T-helper 2 cell treated with Interferon-gamma antibody and Interleukin-4, amounts not matched to agents 5 μg/mL and 100 μg/mL, for 36 hours (primary cell): ENCODE measurements around the gene SLC35F1.

Experiments used
- DNase-seq: peaks from one replicate; pipeline ENCODE4 v3.0.0; 2021; ENCODE audit warnings: low spot score
- H3K27ac Mint-ChIP-seq: one replicate; pipeline ENCODE4 v1.8.0; 2021; ENCODE audit warnings: mild to moderate bottlenecking, mixed read lengths
- H3K27me3 Mint-ChIP-seq: one replicate; pipeline ENCODE4 v1.8.0; 2021; ENCODE audit warnings: low read depth, mixed read lengths
- H3K36me3 Mint-ChIP-seq: one replicate; pipeline ENCODE4 v1.8.0; 2021; ENCODE audit warnings: low read depth, mixed read lengths
- H3K4me1 Mint-ChIP-seq: one replicate; pipeline ENCODE4 v1.8.0; 2021; ENCODE audit warnings: low read depth, mixed read lengths
- H3K4me3 Mint-ChIP-seq: one replicate; pipeline ENCODE4 v1.8.0; 2022; ENCODE audit warnings: mild to moderate bottlenecking, moderate library complexity, mixed read lengths
- H3K9me3 Mint-ChIP-seq: one replicate; pipeline ENCODE4 v1.8.0; 2021; ENCODE audit warnings: mixed read lengths

The SLC35F1 gene

DNA sequence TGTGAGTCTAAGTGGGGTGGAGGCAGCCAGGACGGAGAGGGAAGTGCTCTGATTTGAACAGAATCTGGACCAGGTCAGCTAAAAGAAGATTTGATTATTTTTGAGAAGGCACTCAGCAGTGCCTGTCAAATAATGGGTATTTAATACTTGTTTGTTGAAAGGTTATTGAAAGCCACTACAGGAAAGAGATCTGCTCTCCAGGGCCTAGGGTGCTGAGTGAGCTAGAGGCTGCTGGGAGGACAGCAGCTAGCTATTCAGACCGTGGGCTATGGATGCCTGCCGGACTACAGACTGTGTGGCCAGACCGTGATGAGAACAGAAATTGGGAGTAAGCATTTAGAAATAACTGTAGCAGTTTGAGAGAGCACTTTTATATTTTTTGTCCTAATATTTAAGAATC lies 8.8 kb downstream of the SLC35F1 start:
- no peaks in the 10 kb centered on the region for H3K9me3 Mint-ChIP-seq
- no peak overlapping the region for H3K27ac Mint-ChIP-seq
- peaks cover 6% of the 10 kb centered on the region for H3K27me3 Mint-ChIP-seq
- no peaks in the 10 kb centered on the region for H3K36me3 Mint-ChIP-seq
- no peak for DNase-seq
- H3K4me1 Mint-ChIP-seq, result no peaks in the 10 kb centered on the region
- no peak overlapping the region for H3K4me3 Mint-ChIP-seq

DNA sequence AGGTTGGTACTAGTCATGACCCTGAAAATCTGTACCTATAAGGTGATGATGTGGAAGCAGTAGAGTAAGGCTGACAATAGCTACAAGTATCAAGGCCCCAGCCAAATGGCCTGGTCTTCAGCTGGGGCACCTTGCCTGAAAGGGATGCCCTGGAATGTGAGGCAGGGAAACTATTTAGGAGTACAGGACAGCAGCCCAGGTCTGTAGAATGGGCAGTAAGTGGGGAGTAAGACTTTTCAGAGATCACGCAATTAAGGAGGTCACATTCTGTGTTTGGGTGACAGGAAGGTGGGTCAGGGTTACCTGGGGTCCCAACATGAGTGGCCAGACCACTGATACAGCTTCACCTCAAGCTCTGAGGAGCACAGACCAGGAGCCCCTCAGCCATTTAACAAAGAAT lies 9.4 kb downstream of the SLC35F1 start:
- Mint-ChIP-seq H3K27me3 (peaks cover 9% of the 10 kb centered on the region), H3K36me3 (no peaks in the 10 kb centered on the region), H3K9me3 (no peaks in the 10 kb centered on the region), H3K4me1 (no peaks in the 10 kb centered on the region), H3K27ac (no peak overlapping the region), H3K4me3 (no peak overlapping the region)
- no peak for DNase-seq

DNA sequence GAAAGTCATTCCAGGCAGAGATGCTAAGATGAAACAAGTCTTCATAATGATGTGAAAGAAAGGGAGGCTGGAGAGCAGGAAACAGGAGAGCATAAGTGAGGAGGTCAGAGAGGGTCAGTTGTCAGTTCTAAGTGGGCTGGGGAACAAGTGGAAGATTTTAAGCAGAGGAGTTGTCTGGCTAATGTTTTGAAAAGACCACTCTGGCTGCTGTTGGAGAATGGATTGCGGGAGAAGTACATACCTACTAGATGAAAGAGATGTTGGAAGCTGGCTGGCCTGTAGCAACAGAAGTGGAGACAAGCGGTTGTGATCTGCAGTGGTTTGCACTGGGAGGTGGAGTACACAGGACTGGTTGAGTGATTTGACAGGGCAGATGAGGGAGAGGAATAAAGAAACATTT lies 10.1 kb downstream of the SLC35F1 start:
- H3K27me3 Mint-ChIP-seq, result peaks cover 14% of the 10 kb centered on the region
- no peak for DNase-seq
- no peaks in the 10 kb centered on the region for H3K9me3 Mint-ChIP-seq
- H3K36me3 Mint-ChIP-seq, result no peaks in the 10 kb centered on the region
- no peaks in the 10 kb centered on the region for H3K4me1 Mint-ChIP-seq
- no peak overlapping the region for H3K27ac Mint-ChIP-seq
- no peak overlapping the region for H3K4me3 Mint-ChIP-seq

DNA sequence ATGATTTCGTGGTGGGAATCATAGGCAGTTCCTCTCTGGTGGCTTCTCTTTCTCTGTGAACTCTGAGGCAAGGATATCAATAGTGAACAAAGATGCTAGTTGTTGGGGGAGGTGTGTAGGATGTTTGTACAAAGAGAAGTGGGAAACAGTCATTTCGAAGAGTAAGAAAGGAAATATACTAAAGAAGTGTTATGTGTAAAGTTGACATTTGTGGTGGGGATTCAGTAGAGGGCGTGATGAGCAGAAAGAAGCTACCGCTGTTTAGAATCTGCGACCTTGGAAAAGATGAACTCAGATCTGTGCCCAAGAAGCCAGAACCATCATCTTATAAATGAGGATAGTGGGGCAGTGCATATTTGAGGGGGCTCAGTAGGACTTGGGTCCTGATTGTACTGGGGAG lies 11.4 kb downstream of the SLC35F1 start:
- H3K4me3 Mint-ChIP-seq, result no peak overlapping the region
- no peaks in the 10 kb centered on the region for H3K36me3 Mint-ChIP-seq
- no peak overlapping the region for H3K27ac Mint-ChIP-seq
- no peaks in the 10 kb centered on the region for H3K9me3 Mint-ChIP-seq
- DNase-seq, result no peak
- peaks cover 14% of the 10 kb centered on the region for H3K27me3 Mint-ChIP-seq
- H3K4me1 Mint-ChIP-seq, result no peaks in the 10 kb centered on the region

DNA sequence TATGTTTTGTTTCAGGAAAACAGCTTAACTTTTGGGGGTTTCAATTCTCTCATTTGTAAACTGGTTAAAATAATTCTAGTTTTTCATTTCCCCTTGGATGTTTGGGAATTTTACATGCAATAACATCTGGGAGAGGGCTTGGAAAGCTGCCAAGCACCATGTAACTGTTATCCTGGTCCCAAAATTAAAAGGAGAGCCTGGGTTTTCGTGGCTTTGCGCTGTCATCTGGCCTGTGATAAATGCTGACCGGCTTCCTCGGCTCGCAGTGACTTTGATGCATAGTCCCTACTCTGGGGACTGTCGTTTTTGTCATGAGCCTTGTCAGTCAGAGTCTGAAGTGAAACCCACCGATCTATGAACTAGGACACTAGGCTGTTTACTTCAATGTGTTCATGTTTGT lies 12.2 kb downstream of the SLC35F1 start:
- Mint-ChIP-seq H3K27me3 (peaks cover 14% of the 10 kb centered on the region), H3K4me1 (no peaks in the 10 kb centered on the region), H3K4me3 (no peak overlapping the region), H3K9me3 (no peaks in the 10 kb centered on the region), H3K27ac (no peak overlapping the region), H3K36me3 (no peaks in the 10 kb centered on the region)
- no peak for DNase-seq

DNA sequence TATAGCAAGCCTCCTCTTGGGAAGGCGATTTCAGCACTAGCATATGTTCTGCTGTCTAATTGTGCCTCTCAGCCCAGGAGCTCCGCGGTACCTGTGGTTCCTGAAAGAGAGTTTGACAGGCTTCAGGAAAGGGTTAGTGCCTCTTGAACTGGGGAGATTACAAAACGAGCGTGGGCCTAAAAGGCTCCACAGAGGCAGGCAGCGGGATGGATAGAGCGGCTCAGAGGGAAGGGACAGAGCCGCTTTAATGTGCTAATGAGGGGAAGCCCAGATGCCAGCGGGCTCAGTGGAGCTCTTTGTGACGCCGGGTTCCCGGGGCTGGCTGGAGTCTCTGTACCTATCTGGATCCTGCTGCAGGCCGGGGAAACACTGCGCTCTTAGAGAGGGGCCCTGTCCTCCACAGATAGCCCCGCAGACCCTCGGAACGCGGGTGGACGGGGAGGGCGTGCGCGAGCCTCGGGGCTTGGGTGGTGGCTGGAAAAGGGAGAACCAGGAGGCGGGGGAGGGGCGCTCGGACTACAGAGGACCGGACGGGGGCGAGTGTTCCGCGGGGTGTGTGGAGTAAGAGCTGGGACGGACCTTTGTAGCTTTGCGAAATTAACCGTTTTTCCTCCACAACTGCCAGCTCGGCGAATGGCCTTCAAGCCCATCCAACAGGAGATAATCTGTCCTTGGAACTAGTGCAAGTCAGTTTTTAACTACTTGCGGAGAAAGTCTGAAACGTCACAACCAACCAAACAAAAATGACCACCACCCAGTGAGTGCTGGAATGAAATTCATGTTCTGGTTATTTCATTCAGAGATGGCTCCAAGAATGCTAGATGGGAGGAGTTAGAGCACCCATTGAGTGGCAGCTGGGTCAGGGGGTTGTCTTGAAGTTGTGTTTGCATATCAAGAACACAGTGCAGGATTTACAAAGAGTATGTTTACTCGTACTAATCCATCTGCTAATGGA lies 13.0 kb downstream of the SLC35F1 start:
- Mint-ChIP-seq H3K27ac (no peak overlapping the region), H3K4me3 (no peak overlapping the region), H3K36me3 (no peaks in the 10 kb centered on the region), H3K4me1 (no peaks in the 10 kb centered on the region), H3K27me3 (peaks cover 14% of the 10 kb centered on the region), H3K9me3 (no peaks in the 10 kb centered on the region)
- DNase-seq, result no peak

DNA sequence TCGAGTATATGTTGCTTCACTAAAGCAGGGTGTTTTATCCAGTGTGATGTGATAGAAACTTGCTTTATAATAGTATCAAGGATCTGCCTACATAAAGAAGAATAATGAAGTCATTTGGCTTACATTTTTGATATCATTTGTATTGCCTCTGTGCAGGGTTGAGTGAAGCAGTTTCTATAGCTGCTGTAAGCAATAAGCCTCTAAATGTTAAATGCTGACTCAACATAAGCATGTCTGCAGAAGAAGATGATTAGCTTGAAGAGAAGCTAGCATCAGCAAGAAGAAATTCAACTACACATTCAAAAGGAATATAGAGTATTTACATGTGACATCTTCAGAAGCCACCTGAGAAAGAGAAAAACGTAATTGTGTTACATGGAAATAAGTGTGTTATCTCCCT lies 17.6 kb downstream of the SLC35F1 start:
- H3K9me3 Mint-ChIP-seq, result peaks cover 16% of the 10 kb centered on the region
- no peak overlapping the region for H3K27ac Mint-ChIP-seq
- no peaks in the 10 kb centered on the region for H3K36me3 Mint-ChIP-seq
- H3K27me3 Mint-ChIP-seq, result peaks cover 14% of the 10 kb centered on the region
- no peaks in the 10 kb centered on the region for H3K4me1 Mint-ChIP-seq
- no peak overlapping the region for H3K4me3 Mint-ChIP-seq
- DNase-seq, result no peak

DNA sequence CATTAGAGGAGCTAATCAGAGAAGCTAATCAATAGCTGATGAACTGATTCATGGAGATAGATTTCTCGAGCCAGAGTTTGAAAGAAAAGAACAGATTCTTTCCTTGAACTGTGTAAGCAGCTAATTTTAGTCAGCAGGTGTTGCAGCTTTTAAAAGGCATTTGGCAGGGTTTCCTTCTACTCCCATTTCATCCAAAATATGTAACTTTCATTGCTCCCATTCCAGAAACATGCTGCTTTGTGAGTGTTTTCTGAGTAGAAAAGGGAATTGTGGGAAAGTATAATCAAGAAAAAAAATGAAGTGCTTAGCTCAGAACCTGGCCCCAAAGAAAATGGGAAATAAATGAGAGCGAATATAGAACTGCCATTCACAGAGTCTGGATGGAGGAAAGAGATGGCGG lies 20.8 kb downstream of the SLC35F1 start:
- H3K9me3 Mint-ChIP-seq, result peaks cover 22% of the 10 kb centered on the region
- H3K27me3 Mint-ChIP-seq, result no peaks in the 10 kb centered on the region
- no peak for DNase-seq
- H3K4me1 Mint-ChIP-seq, result no peaks in the 10 kb centered on the region
- H3K36me3 Mint-ChIP-seq, result no peaks in the 10 kb centered on the region
- H3K4me3 Mint-ChIP-seq, result no peak overlapping the region
- no peak overlapping the region for H3K27ac Mint-ChIP-seq

DNA sequence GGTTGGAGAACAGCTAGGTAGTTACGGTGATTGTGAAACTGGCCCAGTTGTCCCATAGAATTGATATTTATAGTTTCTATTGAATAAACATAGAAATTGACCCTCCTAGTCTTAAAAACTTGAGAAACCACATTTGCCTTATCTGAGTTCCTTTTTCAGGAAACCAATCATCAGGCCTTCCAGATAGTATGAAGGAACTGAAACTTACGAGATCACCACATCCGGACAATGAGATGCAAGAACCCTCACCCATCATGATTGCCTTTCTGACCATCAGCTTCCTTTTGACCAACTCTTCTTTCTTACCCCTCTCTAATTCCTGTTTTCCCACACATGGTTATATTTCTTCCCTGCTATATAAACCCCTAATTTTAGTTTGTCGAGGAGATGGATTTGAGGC lies 21.8 kb downstream of the SLC35F1 start:
- Mint-ChIP-seq H3K27ac (no peak overlapping the region), H3K4me1 (no peaks in the 10 kb centered on the region), H3K9me3 (peaks cover 22% of the 10 kb centered on the region), H3K4me3 (no peak overlapping the region), H3K36me3 (no peaks in the 10 kb centered on the region), H3K27me3 (no peaks in the 10 kb centered on the region)
- DNase-seq, result no peak

DNA sequence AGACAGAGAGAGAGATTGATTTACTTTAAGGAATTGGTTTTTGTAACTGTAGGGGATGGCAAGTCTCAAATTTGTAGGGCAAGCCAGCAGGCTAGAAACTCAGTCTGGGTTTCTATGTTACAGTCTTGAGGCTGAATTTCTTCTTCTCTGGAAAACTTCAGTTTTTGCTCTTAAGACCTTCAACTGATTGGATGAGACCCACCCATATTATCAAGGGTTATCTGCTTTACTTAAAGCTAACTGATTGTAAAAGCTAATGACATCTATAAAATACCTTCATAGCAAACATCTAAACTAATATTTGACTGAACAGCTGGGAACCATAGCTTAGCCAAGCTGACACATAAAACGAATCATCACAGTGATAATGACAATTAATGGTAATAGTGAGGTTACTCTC lies 22.4 kb downstream of the SLC35F1 start:
- Mint-ChIP-seq H3K9me3 (peaks cover 22% of the 10 kb centered on the region), H3K27me3 (no peaks in the 10 kb centered on the region), H3K36me3 (no peaks in the 10 kb centered on the region), H3K27ac (no peak overlapping the region), H3K4me1 (no peaks in the 10 kb centered on the region), H3K4me3 (no peak overlapping the region)
- no peak for DNase-seq

DNA sequence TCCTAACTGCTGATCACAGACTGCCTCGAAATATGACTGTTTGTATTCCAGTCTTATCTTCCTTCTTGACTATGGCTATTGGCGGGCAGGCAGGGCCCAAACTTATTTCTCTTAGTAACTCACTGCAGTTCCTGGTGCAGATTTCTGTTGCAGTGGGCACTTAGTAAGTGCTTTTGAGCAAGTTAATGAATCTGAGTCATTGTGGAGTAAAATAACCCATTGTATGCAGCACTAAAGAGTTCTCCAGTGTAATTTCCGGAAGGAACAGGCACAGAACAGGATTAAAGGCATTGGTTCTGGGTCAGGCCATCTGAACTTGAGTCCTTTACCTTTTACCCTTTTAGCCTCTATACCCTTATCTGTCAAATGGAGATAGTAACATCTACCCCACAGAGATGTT lies 23.6 kb downstream of the SLC35F1 start:
- no peak for DNase-seq
- Mint-ChIP-seq H3K4me1 (no peaks in the 10 kb centered on the region), H3K27ac (no peak overlapping the region), H3K9me3 (peaks cover 22% of the 10 kb centered on the region), H3K27me3 (no peaks in the 10 kb centered on the region), H3K36me3 (no peaks in the 10 kb centered on the region), H3K4me3 (no peak overlapping the region)

DNA sequence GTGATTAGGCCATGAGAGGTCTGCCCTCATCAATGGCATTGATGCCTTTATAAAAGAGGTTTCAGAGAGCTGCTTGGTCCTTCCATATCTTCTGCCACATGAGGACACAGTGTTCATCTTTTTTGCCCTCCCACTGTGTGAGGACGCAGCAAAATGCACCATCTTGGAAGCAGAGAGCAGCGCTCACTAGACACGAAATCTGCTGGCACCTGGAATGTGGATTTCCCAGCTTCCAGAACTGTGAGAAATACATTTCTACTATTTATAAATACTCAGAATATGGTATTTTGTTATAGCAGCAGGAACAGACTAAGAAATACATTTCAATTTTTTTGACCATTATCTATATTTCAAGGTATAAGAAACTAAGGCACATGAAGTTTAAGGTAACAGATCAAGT lies 24.9 kb downstream of the SLC35F1 start:
- no peaks in the 10 kb centered on the region for H3K27me3 Mint-ChIP-seq
- H3K9me3 Mint-ChIP-seq, result peaks cover 22% of the 10 kb centered on the region
- no peaks in the 10 kb centered on the region for H3K4me1 Mint-ChIP-seq
- no peaks in the 10 kb centered on the region for H3K36me3 Mint-ChIP-seq
- no peak overlapping the region for H3K27ac Mint-ChIP-seq
- DNase-seq, result no peak
- no peak overlapping the region for H3K4me3 Mint-ChIP-seq

DNA sequence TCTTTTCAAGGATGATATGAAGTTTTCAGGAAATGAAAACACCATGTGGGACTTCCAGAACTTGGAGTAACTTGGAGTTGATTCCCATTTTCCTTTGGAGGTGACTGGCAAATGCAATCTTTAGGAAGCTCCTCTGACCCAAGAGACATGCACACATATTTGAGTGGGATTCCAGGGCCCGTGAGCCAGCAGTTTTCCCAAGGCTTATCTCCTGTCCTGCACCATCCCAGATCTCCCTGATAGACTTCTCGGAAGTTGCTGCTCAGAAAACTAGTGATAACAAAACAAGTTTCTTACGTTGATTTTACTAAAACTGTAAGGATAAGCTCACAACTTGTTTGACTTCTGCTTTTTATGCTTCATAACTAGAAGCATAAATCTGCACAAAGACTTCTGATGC lies 25.6 kb downstream of the SLC35F1 start:
- Mint-ChIP-seq H3K27me3 (no peaks in the 10 kb centered on the region), H3K4me3 (no peak overlapping the region), H3K27ac (no peak overlapping the region), H3K36me3 (no peaks in the 10 kb centered on the region), H3K9me3 (peaks cover 19% of the 10 kb centered on the region), H3K4me1 (no peaks in the 10 kb centered on the region)
- DNase-seq, result no peak

DNA sequence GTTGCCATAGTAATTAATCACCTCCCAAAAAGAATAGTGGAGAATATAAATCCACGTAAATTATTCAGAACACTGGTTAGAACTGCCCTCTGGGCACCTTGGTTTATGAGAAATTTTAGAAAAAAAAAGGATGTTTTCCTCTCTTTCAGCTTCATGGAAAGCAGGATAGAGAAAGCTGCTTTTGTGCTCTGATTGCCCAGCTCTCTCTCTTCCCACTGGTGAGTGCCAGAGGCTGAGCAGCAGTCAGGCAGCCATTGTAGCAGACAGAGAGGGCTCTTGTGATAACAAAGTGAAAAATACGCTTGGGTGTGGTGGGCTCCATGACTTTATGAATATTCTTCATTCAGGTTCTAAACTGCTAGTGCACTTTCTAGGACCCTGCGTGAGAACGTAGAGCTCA lies 26.4 kb downstream of the SLC35F1 start:
- peaks cover 16% of the 10 kb centered on the region for H3K9me3 Mint-ChIP-seq
- H3K4me1 Mint-ChIP-seq, result no peaks in the 10 kb centered on the region
- no peaks in the 10 kb centered on the region for H3K36me3 Mint-ChIP-seq
- DNase-seq, result no peak
- no peak overlapping the region for H3K27ac Mint-ChIP-seq
- H3K4me3 Mint-ChIP-seq, result no peak overlapping the region
- no peaks in the 10 kb centered on the region for H3K27me3 Mint-ChIP-seq
